Activated CD8-positive, alpha-beta memory T cell treated with anti-CD3 and anti-CD28 coated beads, Interleukin-2, amount 50 U/mL, for 4 hours (primary cell): ENCODE results near the gene SIVA1.
A peak's percentile ranks its signal among the peaks of the same experiment; 100 is the strongest.

Experiments
- DNase-seq: peaks from one replicate; pipeline ENCODE4 v3.0.0-alpha.2; 2020

SIVA1 gene, protein sequence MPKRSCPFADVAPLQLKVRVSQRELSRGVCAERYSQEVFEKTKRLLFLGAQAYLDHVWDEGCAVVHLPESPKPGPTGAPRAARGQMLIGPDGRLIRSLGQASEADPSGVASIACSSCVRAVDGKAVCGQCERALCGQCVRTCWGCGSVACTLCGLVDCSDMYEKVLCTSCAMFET

GRCh38 chr14:104752735-104753527, at the start of gene SIVA1:
Gene SIVA1 (plus strand): TSS chr14:104753147. CDS start chr14:104753202, 55 bp downstream.
- peak; percentile 100 for DNase-seq

GRCh38 chr14:104703269-104703668, 49.7 kb upstream of the SIVA1 start:
- DNase-seq: no peak

GRCh38 chr14:104704252-104704651, 48.7 kb upstream of the SIVA1 start:
- no peak for DNase-seq

GRCh38 chr14:104705340-104706047, 47.5 kb upstream of the SIVA1 start:
- DNase-seq: no peak

DNA sequence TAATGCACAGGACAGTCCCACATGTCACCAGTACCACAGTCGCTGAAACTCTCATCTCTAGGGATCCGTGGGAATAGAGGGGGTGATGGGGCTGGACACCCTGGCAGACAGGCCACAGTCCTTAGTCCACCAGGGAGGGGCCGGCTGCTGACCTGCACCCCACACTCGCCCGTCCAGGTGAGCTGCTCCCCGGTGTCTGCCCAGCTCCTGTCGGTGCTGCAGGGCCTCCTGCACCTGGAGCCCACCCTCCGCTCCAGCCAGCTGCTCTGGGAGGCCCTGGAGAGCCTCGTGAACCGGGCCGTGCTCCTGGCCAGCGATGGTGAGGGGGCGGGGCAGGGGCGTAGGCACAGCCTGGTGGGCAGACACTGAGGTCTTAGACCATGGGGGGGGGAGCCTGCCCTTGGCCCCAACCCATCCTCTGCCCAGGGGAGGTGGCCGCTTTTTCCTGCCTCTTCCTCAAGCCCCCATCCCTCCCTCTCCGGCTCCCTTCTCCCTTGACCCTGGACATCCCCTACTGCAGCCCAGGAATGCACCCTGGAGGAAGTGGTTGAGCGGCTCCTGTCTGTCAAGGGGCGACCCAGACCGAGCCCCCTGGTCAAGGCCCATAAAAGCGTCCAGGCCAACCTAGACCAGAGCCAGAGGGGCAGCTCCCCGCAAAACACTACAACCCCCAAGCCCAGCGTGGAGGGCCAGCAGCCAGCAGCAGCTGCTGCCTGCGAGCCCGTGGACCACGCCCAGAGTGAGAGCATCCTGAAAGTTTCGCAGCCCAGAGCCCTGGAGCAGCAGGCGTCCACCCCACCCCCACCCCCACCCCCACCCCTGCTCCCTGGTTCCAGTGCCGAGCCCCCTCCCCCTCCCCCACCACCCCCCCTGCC, 46.0 kb upstream of the SIVA1 start:
- DNase-seq: no peak

DNA sequence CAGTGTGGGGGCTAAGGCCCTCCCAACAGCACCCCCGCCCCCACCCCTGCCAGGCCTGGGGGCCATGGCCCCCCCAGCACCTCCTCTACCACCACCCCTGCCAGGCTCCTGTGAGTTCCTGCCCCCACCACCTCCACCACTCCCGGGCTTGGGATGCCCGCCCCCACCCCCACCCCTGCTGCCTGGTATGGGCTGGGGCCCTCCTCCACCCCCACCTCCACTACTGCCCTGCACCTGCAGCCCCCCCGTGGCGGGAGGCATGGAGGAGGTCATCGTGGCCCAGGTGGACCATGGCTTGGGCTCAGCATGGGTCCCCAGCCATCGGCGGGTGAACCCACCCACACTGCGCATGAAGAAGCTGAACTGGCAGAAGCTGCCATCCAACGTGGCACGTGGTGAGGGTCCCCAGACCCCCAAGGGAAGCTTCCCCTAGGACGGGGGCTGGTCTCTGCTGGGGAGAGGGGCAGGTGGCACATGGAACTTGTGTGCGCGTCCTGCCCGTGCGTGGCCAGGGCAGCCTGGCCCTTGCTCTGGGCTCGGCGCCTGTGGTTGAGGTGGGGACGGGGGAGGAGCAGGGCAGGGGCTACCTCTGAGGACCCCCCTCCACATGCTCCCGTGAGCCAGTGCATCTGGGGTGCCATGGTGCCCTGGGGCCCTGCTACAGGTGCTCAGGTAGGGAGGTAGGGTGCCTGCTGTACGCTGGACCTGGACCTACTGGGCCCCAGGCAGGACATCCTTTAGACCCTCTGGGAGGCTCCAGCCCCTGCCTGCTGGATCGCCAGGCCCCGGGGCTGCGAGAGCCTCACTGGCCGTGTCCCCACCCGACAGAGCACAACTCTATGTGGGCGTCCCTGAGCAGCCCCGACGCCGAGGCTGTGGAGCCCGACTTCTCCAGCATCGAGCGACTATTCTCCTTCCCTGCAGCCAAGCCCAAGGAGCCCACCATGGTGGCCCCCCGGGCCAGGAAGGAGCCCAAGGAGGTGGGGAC, 45.0 kb upstream of the SIVA1 start:
- DNase-seq: no peak

DNA sequence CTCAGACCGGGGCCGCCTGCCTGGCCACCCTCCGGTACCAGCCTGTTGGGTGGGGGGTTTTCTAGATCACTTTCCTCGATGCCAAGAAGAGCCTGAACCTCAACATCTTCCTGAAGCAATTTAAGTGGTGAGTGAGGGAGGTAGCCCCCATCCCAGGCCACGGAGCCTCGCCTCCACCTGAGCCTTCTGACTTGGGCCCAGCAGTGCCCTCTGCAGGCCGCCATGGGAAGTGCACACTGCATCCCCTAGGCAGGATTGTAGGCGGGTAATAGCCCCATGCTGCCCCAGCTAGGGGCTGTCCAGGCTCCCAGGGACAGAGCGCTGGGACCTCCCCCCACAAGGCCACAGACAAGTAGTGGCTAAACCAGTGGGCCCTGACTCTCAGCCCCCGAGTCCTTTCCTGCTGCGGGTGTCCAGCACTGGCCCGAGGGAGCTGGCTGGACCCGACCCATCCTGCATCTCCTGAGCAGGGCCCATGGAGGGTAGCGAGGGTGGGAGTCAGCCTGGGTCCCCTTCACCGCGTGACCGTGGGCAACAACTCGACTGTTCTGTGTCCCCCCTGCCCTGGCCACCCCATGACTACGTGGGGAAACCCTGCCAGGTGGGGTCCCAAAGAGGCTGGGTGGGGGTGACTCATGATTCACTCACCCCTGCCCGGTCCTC, 44.2 kb upstream of the SIVA1 start:
- DNase-seq: peak; percentile 78

DNA sequence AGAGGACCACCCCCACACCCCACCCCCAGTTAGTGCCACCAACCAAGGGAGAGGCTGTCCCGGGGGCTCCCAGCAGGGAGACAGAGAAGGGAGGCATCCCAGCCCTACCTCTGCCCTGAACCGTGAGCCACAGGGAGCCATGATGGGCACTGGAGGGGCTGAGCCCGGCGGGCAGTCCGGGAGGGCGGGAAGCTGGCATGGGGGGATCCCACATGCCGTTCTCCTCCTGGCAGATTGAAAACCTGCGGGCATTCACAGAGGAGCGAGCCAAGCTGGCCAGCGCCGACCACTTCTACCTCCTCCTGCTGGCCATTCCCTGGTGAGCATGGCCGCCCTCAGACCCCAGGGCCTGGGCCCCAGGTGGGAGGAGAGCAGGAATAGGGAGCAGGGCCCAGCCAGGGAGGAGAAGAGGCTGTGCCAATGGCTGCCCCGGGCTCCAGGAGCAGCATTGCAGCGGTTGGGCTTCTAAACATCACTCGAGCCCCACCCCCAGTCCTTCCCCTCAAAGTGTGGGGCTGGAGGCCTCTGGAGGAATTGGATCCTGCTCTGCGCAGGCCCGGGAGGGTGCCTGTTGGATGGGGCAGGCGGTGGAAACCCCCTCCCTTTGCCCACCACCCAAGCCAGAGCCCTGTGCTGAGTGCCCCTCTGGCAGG, 43.4 kb upstream of the SIVA1 start:
- DNase-seq: no peak

DNA sequence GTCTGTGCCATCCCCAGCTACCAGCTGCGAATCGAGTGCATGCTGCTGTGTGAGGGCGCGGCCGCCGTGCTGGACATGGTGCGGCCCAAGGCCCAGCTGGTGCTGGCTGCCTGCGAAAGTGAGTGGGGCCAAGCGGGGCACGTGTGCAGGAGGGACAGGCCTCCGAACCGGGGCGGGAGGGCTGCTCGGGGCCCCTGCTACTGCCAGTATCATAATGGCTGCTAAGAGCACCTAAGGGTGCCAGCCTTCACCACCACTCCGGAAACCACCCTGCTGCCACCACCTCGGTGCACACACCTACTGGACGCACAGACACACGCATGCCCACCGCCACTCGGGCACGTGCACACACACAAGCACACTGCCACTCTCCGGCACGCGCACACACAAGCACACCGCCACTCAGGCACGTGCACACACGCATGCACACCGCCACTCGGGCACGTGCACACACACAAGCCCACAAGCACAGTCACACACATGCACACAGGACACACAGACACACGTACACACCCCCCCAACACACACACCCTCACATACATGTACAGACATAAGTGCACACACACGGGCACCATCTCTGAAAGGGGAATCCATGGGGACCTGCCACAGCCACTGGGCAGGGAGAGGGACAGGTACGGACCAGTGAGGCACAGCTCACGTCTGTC, 42.7 kb upstream of the SIVA1 start:
- DNase-seq: no peak

- no peak for DNase-seq
Observed at GRCh38 chr14:104712881-104713734, 39.8 kb upstream of the SIVA1 start.

- DNase-seq: no peak
Observed at GRCh38 chr14:104714066-104714465, 38.9 kb upstream of the SIVA1 start.

DNA sequence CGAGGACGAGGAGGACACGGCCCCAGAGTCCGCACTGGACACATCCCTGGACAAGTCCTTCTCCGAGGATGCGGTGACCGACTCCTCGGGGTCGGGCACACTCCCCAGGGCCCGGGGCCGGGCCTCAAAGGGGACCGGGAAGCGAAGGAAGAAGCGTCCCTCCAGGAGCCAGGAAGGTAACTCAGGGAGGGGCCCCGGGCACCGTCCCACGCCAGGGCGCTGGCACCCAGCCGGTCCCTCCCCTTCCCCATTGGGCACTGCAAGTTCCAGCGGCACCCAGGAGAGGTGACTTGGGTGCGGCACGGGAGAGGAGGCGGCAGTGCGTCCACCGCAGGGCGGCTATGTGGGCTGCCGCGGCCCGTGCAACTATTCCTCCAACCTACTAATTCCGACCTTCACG, 38.3 kb upstream of the SIVA1 start:
- no peak for DNase-seq

GRCh38 chr14:104715416-104715815, 37.5 kb upstream of the SIVA1 start:
- no peak for DNase-seq

- no peak for DNase-seq
Observed at GRCh38 chr14:104715871-104716270, 37.1 kb upstream of the SIVA1 start.

- DNase-seq: no peak
Observed at GRCh38 chr14:104717137-104717536, 35.8 kb upstream of the SIVA1 start.

- DNase-seq: no peak
Observed at GRCh38 chr14:104717646-104718045, 35.3 kb upstream of the SIVA1 start.

DNA sequence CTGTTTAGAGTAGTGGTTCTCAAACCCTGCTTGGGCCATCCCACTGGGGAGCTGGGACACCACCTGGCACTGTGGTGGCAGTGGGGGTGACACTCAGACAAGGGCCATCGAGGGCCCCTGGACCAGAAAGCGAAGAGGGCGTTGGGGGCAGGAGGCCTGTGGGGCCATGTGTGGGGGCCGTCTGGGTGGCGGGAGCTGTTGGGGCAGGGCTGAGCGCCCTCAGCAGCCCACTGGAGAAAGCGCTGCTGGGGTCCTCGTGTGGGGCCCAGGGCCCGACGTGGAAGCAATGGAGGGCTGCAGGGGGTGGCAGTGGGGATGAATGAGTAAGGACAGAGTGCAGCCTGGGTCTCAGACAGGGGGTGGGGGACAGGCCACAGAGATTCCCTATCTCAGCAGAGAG, 34.8 kb upstream of the SIVA1 start:
- DNase-seq: no peak

- DNase-seq: no peak
Observed at GRCh38 chr14:104718871-104719270, 34.1 kb upstream of the SIVA1 start.

- DNase-seq: no peak
Observed at GRCh38 chr14:104719343-104719742, 33.6 kb upstream of the SIVA1 start.
